Tibial nerve (tissue), 4 donors: Measurements from ENCODE around the gene TMEM131L.

ENCODE experiments used
- CTCF ChIP-seq, 5 experiments: fragments of 200-600 bp in 3 of 5; fragments of 450-650 bp in 2 of 5; sonication (generic) in 3 of 5; IDR thresholded peaks; one replicate each; pipeline ENCODE4 v1.5.1; 2016 to 2019; ENCODE audit warnings: antibody characterized with exemption in 5 of 5, mild to moderate bottlenecking in 3 of 5, moderate library complexity in 2 of 5
- EP300 ChIP-seq, 2 donors: sonication (generic); formaldehyde crosslinking; IDR thresholded peaks; one replicate each; pipeline ENCODE4 v1.6.1; 2017; ENCODE audit warnings: antibody characterized with exemption in 2 of 2, mild to moderate bottlenecking in 1 of 2
- POLR2A ChIP-seq, 2 donors: fragments of 450-650 bp; IDR thresholded peaks; one replicate each; pipeline ENCODE4 v1.6.1; 2017; ENCODE audit warnings: antibody characterized with exemption in 2 of 2, mild to moderate bottlenecking in 2 of 2, moderate library complexity in 2 of 2

- TF ChIP-seq EP300 (IDR thresholded peaks at IDR 0.05), result no peak
- TF ChIP-seq POLR2A (IDR thresholded peaks at IDR 0.05), result no peak
- no peak for TF ChIP-seq CTCF (IDR thresholded peaks at IDR 0.05)
These were observed 64.3 kb downstream of the TMEM131L start for GRCh38 chr4:153530284-153530999.
